Measurements from ENCODE around the gene CAPZA3.
"Not testable (repeated sequence)": the region's sequence is repeated elsewhere in the genome, so short reads cannot be mapped to it uniquely, and the experiment has no call there.

Gene CAPZA3

GRCh38 chr12:18754124-18754707 lies 16.3 kb downstream of the CAPZA3 start:
- no peak for DNase-seq

- DNase-seq: no peak
These were observed 17.4 kb downstream of the CAPZA3 start for GRCh38 chr12:18755341-18755740.

GRCh38 chr12:18766479-18766878 lies 28.6 kb downstream of the CAPZA3 start:
- not testable (repeated sequence) for DNase-seq

- no peak for DNase-seq
These were observed 44.9 kb downstream of the CAPZA3 start for GRCh38 chr12:18782827-18783226.

- not testable (repeated sequence) for DNase-seq
These were observed 47.5 kb downstream of the CAPZA3 start for GRCh38 chr12:18785465-18785864.
